ENCODE measurements around the gene GCN1.

Gene GCN1

GRCh38 chr12:120150919-120151525 is 43.5 kb downstream of the GCN1 start:
- DNase-seq (ENCODE audit: low read depth in 2 of 2, low spot score in 1 of 2): no peak

DNA sequence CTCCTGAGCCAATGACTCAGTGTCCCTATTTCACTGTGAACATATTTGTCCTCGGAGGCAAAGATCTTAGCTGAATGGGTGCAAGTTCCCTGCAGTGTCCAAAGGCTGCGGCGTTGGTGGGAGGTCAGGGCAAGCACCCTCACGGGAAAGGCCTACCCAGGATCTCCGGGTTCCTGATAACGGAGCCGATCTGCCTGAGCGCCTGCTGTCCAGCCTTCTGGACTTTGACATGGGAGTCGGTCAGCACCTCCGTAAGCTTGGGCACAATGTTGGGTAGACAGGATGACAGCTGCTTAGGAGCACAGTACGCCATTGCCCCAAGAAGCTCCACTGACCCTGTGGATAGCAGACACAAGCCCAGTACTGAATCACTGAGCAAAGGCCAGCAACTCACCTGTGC is 46.5 kb downstream of the GCN1 start:
- no peak for DNase-seq (ENCODE audit: low read depth in 2 of 2, low spot score in 1 of 2)

GRCh38 chr12:120145164-120145563 is 49.4 kb downstream of the GCN1 start:
- no peak for DNase-seq (ENCODE audit: low read depth in 2 of 2, low spot score in 1 of 2)

- DNase-seq (ENCODE audit: low read depth in 2 of 2, low spot score in 1 of 2): no peak
Measured at GRCh38 chr12:120144215-120144614, 50.3 kb downstream of the GCN1 start.

GRCh38 chr12:120142231-120142877 is 52.2 kb downstream of the GCN1 start:
- DNase-seq (ENCODE audit: low read depth in 2 of 2, low spot score in 1 of 2): no peak

DNA sequence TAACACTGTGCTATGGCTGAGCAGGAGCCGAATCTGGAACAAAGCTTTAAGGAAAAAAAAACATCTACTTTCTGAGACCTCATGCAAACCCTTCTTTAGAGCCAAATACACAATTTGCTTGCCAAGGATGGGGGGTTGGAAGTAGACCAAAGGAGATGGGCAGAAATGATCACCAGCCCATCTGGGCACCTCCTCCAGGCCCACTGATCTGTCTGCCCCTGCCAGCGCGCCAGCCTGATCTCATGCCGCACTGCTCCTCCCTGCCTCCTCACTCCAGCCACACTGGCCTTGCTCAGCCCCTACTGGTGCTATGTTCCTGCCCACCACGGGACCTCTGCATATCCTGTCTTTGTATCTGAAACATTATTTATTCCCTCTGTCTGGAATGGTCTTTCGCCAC is 53.2 kb downstream of the GCN1 start:
- DNase-seq (ENCODE audit: low read depth in 2 of 2, low spot score in 1 of 2): no peak

GRCh38 chr12:120140603-120141002 is 53.9 kb downstream of the GCN1 start:
- DNase-seq (ENCODE audit: low read depth in 2 of 2, low spot score in 1 of 2): no peak

DNA sequence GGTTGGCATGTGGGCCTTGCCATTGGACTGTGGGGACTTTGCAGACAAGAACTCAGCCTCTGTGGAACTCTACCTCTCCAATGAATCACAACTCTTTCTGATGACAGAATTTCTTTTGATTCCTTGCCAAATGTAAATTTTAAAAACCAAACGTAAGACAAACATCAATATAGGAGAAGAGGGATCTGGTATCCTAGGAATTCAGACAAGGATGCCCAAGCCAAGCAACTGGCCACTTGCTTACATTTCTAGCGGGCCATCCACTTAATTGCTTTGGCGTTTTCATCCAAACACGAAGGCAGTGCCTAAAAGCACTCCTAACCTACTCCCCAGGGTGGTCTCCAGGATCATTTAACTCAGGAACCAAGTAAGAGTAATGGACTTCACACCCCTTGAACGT is 54.6 kb downstream of the GCN1 start:
- DNase-seq (ENCODE audit: low read depth in 2 of 2, low spot score in 1 of 2): no peak

GRCh38 chr12:120138366-120138765 is 56.1 kb downstream of the GCN1 start:
- no peak for DNase-seq (ENCODE audit: low read depth in 2 of 2, low spot score in 1 of 2)

DNA sequence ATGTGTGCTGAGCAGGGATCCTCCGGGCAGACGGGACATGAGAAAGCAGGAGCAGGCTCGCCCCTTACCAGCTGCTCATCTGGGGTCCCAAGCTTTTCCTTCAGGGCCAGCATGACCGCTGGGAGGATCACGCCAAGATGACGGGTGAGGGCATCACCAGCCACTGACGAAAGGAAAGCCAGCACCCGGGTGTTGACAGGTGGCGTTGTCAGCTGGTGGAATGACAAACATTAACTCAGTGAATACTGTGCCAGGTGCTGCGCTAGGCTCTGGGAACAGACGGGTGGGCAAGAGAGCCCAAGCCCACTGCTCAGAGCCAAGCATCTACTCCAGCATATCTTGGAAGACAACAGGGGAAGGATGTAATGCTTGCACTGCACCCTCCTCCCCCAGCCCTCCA is 56.7 kb downstream of the GCN1 start:
- DNase-seq (ENCODE audit: low read depth in 2 of 2, low spot score in 1 of 2): no peak

DNA sequence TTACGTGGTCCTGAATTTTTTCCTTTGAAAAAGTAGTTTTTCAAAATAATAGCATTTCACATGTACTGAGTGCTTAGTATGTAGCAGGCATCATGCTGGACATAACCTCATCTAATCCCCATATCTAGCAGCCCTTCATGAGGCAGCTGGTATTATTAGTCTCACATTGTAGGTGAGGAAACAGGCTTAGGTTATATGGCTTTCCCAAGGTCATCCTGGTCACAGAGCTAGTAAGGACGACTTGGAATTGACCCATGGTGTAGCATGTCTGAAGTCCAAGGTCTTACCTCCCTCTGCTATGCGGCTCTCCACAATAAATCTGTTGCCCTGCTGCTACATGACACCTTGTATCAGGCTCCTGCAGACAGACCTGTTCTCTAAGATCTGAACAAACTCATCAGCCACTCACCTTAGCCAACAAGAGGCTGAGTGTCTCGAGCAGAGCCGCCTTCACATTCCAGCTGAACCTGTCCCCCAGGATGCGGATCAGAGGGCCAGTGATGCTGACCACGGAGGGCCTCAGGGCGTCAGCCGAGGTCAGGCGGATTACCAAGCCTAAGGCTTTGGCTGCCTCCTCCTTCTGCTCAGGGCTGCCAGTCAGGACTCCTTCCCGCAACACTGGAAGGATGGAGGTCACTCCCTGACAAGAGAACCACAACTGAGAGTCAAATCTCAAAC is 58.3 kb downstream of the GCN1 start:
- no peak for DNase-seq (ENCODE audit: low read depth in 2 of 2, low spot score in 1 of 2)

GRCh38 chr12:120134307-120134980 is 60.1 kb downstream of the GCN1 start:
- no peak for DNase-seq (ENCODE audit: low read depth in 2 of 2, low spot score in 1 of 2)

GRCh38 chr12:120132863-120133385 is 61.6 kb downstream of the GCN1 start:
- no peak for DNase-seq (ENCODE audit: low read depth in 2 of 2, low spot score in 1 of 2)

DNA sequence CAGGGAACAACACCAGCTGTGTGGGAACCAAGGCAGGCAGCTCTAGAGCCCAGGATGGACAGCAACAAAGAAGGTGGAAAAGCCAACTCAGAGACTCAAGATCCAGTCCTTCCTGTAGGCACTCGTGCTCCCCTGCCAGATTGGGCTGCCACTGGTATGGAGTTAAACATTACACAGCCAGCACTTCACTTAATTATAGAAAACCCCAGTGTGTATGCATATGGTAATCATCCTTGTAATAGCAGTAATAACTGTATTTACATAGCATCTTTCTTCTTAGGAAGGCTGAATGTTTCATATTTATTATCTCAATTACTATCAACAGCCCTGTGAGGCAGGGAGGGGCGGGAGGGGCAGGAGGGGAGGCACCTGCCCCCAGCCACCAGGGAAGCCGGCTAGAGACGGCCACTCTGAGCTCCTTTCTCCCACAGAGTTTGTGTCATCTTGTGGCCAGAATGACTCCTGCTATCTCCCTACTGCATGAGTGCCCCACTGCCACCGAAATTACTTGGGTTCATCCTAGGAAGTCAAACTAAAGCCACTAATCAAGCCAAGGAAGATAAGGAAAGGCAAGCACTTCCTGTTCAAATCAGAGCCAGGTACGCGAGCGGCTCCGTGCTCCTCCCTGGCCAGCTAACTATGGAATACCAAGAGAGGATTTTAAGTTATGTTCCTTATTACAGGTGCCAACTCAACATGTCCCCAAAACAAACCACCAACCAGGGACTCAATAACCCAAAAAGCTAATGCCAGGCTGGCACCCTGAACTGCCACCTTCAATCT is 62.3 kb downstream of the GCN1 start:
- DNase-seq (ENCODE audit: low read depth in 2 of 2, low spot score in 1 of 2): no peak

DNA sequence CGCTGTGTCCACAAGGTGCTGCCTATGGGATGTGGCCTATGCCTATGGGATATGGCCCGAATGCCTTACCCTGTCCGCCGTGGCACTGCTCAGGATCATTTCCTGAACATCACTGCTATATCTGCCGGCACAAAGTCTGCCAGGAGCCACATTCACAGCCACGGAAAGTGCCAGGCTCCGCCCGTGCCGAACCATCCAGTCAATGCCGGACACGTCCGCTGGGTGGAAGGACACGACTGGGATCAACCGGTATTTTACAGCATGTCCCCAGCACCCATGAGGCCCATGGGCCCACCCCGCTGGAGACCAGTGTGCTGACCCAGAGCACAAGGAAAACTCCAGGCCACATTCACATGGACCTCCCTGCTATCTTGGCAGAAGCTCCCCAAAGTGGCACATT is 63.4 kb downstream of the GCN1 start:
- DNase-seq (ENCODE audit: low read depth in 2 of 2, low spot score in 1 of 2): no peak

DNA sequence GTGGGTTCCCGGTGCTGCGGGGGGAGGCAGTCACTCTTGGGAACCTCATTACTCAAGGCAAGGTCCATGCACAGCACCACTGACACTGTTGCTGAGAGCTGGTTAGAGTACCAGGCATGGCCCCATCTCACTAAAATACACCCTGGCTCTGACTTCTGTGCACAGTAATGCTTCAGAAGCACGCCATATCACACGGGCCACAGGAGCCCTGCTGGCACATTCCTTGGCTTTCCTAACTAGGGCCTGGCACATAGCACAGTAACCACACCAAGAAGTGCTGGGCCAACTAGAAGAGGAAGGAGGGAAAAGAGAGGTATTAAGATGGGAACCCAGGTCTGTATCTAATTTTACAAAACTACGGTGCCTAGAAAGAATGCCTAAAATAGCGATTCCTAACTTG is 64.5 kb downstream of the GCN1 start:
- DNase-seq (ENCODE audit: low read depth in 2 of 2, low spot score in 1 of 2): no peak

DNA sequence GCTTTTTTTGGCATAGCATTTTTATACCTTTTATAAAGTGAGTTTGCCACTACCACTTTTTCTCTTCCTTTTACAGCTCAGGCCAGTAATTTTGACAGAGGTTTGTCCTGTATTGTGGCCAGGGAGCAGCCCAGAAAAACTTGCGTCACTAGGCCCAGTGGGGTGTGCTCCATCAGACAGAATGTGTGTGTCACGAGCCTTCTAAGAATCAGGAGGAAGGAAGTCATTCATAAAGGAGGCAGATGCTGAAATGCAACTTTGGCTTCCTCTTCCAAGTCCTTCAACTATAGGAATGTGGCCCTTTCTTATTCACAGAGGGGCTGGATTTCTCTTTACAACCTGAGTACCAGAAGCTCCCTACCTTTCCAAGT is 67.9 kb downstream of the GCN1 start:
- DNase-seq (ENCODE audit: low read depth in 2 of 2, low spot score in 1 of 2): no peak

- DNase-seq (ENCODE audit: low read depth in 2 of 2, low spot score in 1 of 2): no peak
Measured at GRCh38 chr12:120125792-120126634, 68.5 kb downstream of the GCN1 start.

- DNase-seq (ENCODE audit: low read depth in 2 of 2, low spot score in 1 of 2): no peak
Measured at GRCh38 chr12:120125029-120125428, 69.5 kb downstream of the GCN1 start.

- no peak for DNase-seq (ENCODE audit: low read depth in 2 of 2, low spot score in 1 of 2)
Measured at GRCh38 chr12:120121766-120122293, 72.7 kb downstream of the GCN1 start.
